K562 (cell line): ENCODE results near the gene CCDC178. TPM values are rescaled to one million over a fixed set of nuclear protein-coding genes. Genes with fewer than 3 reads are reported as not detected.

Experiments
- ATAC-seq: fragments of 200-7000 bp; cut with Tn5 transposase; 3 replicates; pipeline ENCODE4 v1.9.1; 2020; ENCODE audit warnings: moderate library complexity
- BruUV-seq: library from RNA; stranded (reverse); fragments of 400-500 nt; replicated peaks from 2 replicates; lab custom pipeline; 2021; lab: Mats Ljungman, UMichigan
- CTCF ChIA-PET: fragments of 300-600 bp; formaldehyde crosslinking; extraction: SDS; loops from one replicate; lab custom pipeline; 2021; ENCODE audit warnings: low intra/inter-chr PET ratio; lab: Yijun Ruan, JAX
- POLR2A ChIA-PET: fragments of 300-600, 350-650 bp; sonication (Branson Sonifier 250); formaldehyde crosslinking; extraction: SDS; loops from one replicate; lab custom pipeline; 2021; ENCODE audit warnings: antibody characterized with exemption, inconsistent platforms; lab: Yijun Ruan, JAX
- DNase-seq, 4 experiments: peaks; one replicate each; pipeline versions ENCODE4 v3.0.0 to v3.0.0-alpha.2; 2011 to 2018; ENCODE audit warnings: low spot score in 3 of 4, mixed read lengths in 3 of 4; ENCODE audit errors: extremely low read depth in 1 of 4
- FAIRE-seq: peaks from 2 replicates; lab custom pipeline; 2011; peaks lifted over from hg19 to GRCh38; lab: Jason Lieb, UNC
- H2AFZ ChIP-seq: 2 replicates; pipeline ENCODE4 v1.6.0; 2011; ENCODE audit warnings: low read depth, low read length, control low read depth, inconsistent platforms
- H3K27ac ChIP-seq: fragments of 200-600 bp; 3 replicates; pipeline ENCODE4 v1.8.0; 2011; ENCODE audit warnings: low read depth, mild to moderate bottlenecking, control low read depth, inconsistent platforms, low read length, moderate library complexity, mixed read lengths; ENCODE audit errors: extremely low read depth
- H3K27me3 ChIP-seq, 2 experiments: fragments of 300-600 bp in 1 of 2; 2 replicates in 1 of 2; 3 replicates in 1 of 2; pipeline versions ENCODE4 v1.6.0 to v1.8.0; 2011; ENCODE audit warnings: inconsistent platforms in 2 of 2, low read length in 2 of 2, mild to moderate bottlenecking in 1 of 2, mixed read lengths in 1 of 2, moderate library complexity in 1 of 2; ENCODE audit not compliant: control insufficient read depth in 2 of 2, insufficient read depth in 2 of 2
- H3K36me3 ChIP-seq: fragments of 300-600 bp; 3 replicates; pipeline ENCODE4 v1.8.0; 2011; ENCODE audit warnings: mild to moderate bottlenecking, low read length, inconsistent platforms; ENCODE audit not compliant: control insufficient read depth, insufficient read depth
- H3K4me1 ChIP-seq, 2 experiments: fragments of 200-600 bp in 1 of 2; replicated peaks in 1 of 2; 2 replicates in 1 of 2; 3 replicates in 1 of 2; pipeline versions ENCODE4 v1.5.1 to v1.8.0; 2011; ENCODE audit warnings: inconsistent platforms in 2 of 2, low read length in 2 of 2, mild to moderate bottlenecking in 1 of 2, mixed read lengths in 1 of 2, moderate library complexity in 1 of 2; ENCODE audit not compliant: control insufficient read depth in 2 of 2, insufficient read depth in 2 of 2
- H3K4me2 ChIP-seq: 2 replicates; pipeline ENCODE4 v1.6.1; 2011; ENCODE audit warnings: low read length, control low read depth, inconsistent platforms, mixed read lengths; ENCODE audit not compliant: insufficient read depth
- H3K4me3 ChIP-seq: fragments of 200-600 bp; sonication (generic), shearing (Covaris generic); 2 replicates; pipeline ENCODE4 v1.5.1; 2016; ENCODE audit warnings: control low read depth, inconsistent platforms
- H3K79me2 ChIP-seq: fragments of 200-600 bp; 3 replicates; pipeline ENCODE4 v1.8.0; 2011; ENCODE audit warnings: low read length, inconsistent platforms; ENCODE audit not compliant: control insufficient read depth, insufficient read depth
- H3K9ac ChIP-seq, 2 experiments: 2 replicates each; pipeline versions ENCODE4 v1.6.0 to v1.6.1; 2011; ENCODE audit warnings: low read depth in 2 of 2, low read length in 2 of 2, control low read depth in 1 of 2, inconsistent platforms in 1 of 2, mild to moderate bottlenecking in 1 of 2, mixed read lengths in 1 of 2; ENCODE audit not compliant: insufficient read depth in 1 of 2
- H3K9me1 ChIP-seq: one replicate; pipeline ENCODE4 v1.6.0; 2011; ENCODE audit warnings: inconsistent platforms, mild to moderate bottlenecking, low read length, moderate library complexity; ENCODE audit not compliant: control insufficient read depth, insufficient read depth
- H3K9me3 ChIP-seq: replicated peaks from 2 replicates; pipeline ENCODE4 v1.5.1; 2011; ENCODE audit warnings: low read depth, low read length, inconsistent platforms; ENCODE audit not compliant: control insufficient read depth, insufficient read depth
- H4K20me1 ChIP-seq: replicated peaks from 2 replicates; pipeline ENCODE4 v1.6.1; 2011; ENCODE audit warnings: low read length, inconsistent platforms, mixed read lengths; ENCODE audit not compliant: control insufficient read depth, insufficient read depth
- CHCHD3 ChIP-seq: fragments of 250-450 bp; sonication (Bioruptor Pico); IDR thresholded peaks from 2 replicates; pipeline ENCODE4 v2.1.2; 2022; ENCODE audit warnings: mild to moderate bottlenecking
- FOXP4 ChIP-seq: sonication (generic); formaldehyde crosslinking; IDR thresholded peaks from 2 replicates; pipeline ENCODE4 v1.8.0; 2022; ENCODE audit warnings: mild to moderate bottlenecking, missing genetic modification reagents, borderline replicate concordance
- LCOR ChIP-seq: sonication (generic); formaldehyde crosslinking; IDR thresholded peaks from 2 replicates; pipeline ENCODE4 v1.8.0; 2022; ENCODE audit warnings: mild to moderate bottlenecking, missing genetic modification reagents
- NRF1 ChIP-seq, 2 experiments: fragments of 450-650 bp; IDR thresholded peaks in 1 of 2; conservative IDR thresholded peaks in 1 of 2; 2 replicates each; pipeline ENCODE4 v1.6.1; 2014; ENCODE audit warnings: mild to moderate bottlenecking in 2 of 2
- POLR2AphosphoS2 ChIP-seq: IDR thresholded peaks from 2 replicates; pipeline ENCODE4 v1.6.1; 2012; ENCODE audit warnings: low read length, improper control_type of control experiment
- TEAD4 ChIP-seq, 2 experiments: sonication (generic) in 1 of 2; formaldehyde crosslinking in 1 of 2; IDR thresholded peaks; 2 replicates each; pipeline versions ENCODE4 v1.6.1 to v1.8.0; 2012 to 2022; ENCODE audit warnings: borderline replicate concordance in 1 of 2, inconsistent platforms in 1 of 2, low read length in 1 of 2, mild to moderate bottlenecking in 1 of 2, missing genetic modification reagents in 1 of 2
- WGBS: fragments of 100-300 bp; shearing (Covaris generic); methylation state at CpG from one replicate; pipeline ENCODE4 v1.1.6; 2016; ENCODE audit warnings: low coverage, mixed read lengths; ENCODE audit not compliant: insufficient coverage; ENCODE audit errors: missing lambda C conversion rate; 5-methylcytosine and 5-hydroxymethylcytosine counted together
- in situ Hi-C: fragments of 300-500 bp; cut with MboI; formaldehyde crosslinking; loops from 4 replicates; pipeline ENCODE4 v1.15.0; 2018; ENCODE audit warnings: inconsistent platforms, mixed read lengths
- intact Hi-C: fragments of 100-400 bp; cut with micrococcal nuclease; formaldehyde crosslinking; loops from 2 replicates; pipeline ENCODE4 v1.14.2; 2022
- polyA plus RNA-seq, 8 experiments: library from polyadenylated mRNA; depleted of rRNA in 4 of 8; stranded (reverse) in 5 of 8; unstranded in 3 of 8; fragments of >200 nt; fragmentation: Nextera tagmentation in 2 of 8; fragmentation: Illumina TruSeq in 1 of 8; extraction: Ambion mirVana in 2 of 8; extraction: Trizol in 1 of 8; gene quantifications; 2 replicates each; pipeline versions ENCODE4 v1.2.1 to v1.2.3, GENCODE V29; 2011 to 2014; ENCODE audit warnings: inconsistent platforms in 1 of 8, missing spikeins in 1 of 8
- total RNA-seq, 7 experiments: library from RNA; depleted of rRNA in 6 of 7; stranded (reverse); fragments of >200 nt in 6 of 7; fragmentation: Illumina TruSeq in 2 of 7; extraction: Trizol in 2 of 7; gene quantifications; 2 replicates each; pipeline versions ENCODE4 v1.2.1 to v1.2.3, GENCODE V29; 2011 to 2021; ENCODE audit warnings: low replicate concordance in 1 of 7

Gene CCDC178
- total and polyA plus RNA-seq, 9 of the 15 experiments (the other 6 are each of a cell fraction or from before 2014, with no cell fraction given) = 0.12 to 0.47 (median 0.15) TPM; not detected in 6

GRCh38 chr18:33239298-33239697 is 201.2 kb downstream of the CCDC178 start:
- no peak for DNase-seq
- BruUV-seq = no TSS peak
- H3K4me1 ChIP-seq = no peaks in the 10 kb centered on the region
- ATAC-seq = no peak
- no peak overlapping the region for H3K4me3 ChIP-seq
- H3K36me3 ChIP-seq = no peaks in the 10 kb centered on the region
- no peaks in the 10 kb centered on the region for H4K20me1 ChIP-seq
- H3K27me3 ChIP-seq = no peaks in the 10 kb centered on the region
- POLR2A ChIA-PET = interaction anchor here (0.6 kb wide), 1 partner anchor 32 kb away, joined by 3 read pairs; no protein-coding TSS in a partner anchor
- H2AFZ ChIP-seq = no peak overlapping the region
- no peak overlapping the region for H3K9ac ChIP-seq
- in situ Hi-C loops (loop anchor here (25.0 kb wide), 1 partner anchor 1548 kb away; no protein-coding TSS in a partner anchor), intact Hi-C loops (no loop called here)
- no peak overlapping the region for H3K4me2 ChIP-seq
- WGBS = 0% methylated on average over 1 of the region's 1 CpG
- H3K79me2 ChIP-seq = no peaks in the 10 kb centered on the region
- no peak for FAIRE-seq
- no peaks in the 10 kb centered on the region for H3K9me1 ChIP-seq
- no peak for TF ChIP-seq TEAD4 (IDR thresholded peaks at IDR 0.05; ENCODE audit: low read length)
- no peak for TF ChIP-seq TEAD4 (CRISPR knock-in tag; IDR thresholded peaks at IDR 0.05; ENCODE audit: borderline replicate concordance)
- no peak for TF ChIP-seq FOXP4 (CRISPR knock-in tag)
- TF ChIP-seq NRF1 (conservative IDR thresholded peaks at IDR 0.05 in 1 of 2, IDR thresholded peaks at IDR 0.05 in 1 of 2) = no peak
- TF ChIP-seq CHCHD3 (CRISPR knock-in tag) = no peak
- TF ChIP-seq POLR2AphosphoS2 = no peak
- no peak for TF ChIP-seq LCOR (CRISPR knock-in tag)
- H3K9me3 ChIP-seq = no peaks in the 10 kb centered on the region; the same call in 1 of the 2 replicates
- no peak overlapping the region for H3K27ac ChIP-seq
- CTCF ChIA-PET = no interaction called here
